IMR-90 (cell line): ENCODE results near the gene GOLGA6A. TPM values are rescaled to one million over a fixed set of nuclear protein-coding genes. Genes with fewer than 3 reads are reported as not detected.
A peak's percentile ranks its signal among the peaks of the same experiment; 100 is the strongest.

Experiments used
- ATAC-seq: fragments of 200-7000 bp; cut with Tn5 transposase; 2 replicates; pipeline ENCODE4 v1.9.1; 2020; ENCODE audit warnings: low read depth, mild to moderate bottlenecking, moderate library complexity
- BruUV-seq: library from RNA; stranded (reverse); fragments of 400-500 nt; replicated peaks from 2 replicates; lab custom pipeline; 2021; lab: Mats Ljungman, UMichigan
- CTCF ChIA-PET: fragments of 300-600 bp; formaldehyde crosslinking; extraction: SDS; loops from one replicate; lab custom pipeline; 2021; ENCODE audit warnings: antibody characterized with exemption; lab: Yijun Ruan, JAX
- POLR2A ChIA-PET: fragments of 300-600 bp; sonication (Branson Sonifier 250); formaldehyde crosslinking; loops from one replicate; lab custom pipeline; 2022; ENCODE audit warnings: antibody characterized with exemption; ENCODE audit not compliant: unreplicated experiment; lab: Charles Lee
- DNase-seq: peaks from one replicate; pipeline ENCODE4 v3.0.0; 2013
- H2AFZ ChIP-seq: replicated peaks from 2 replicates; pipeline ENCODE3; 2013; ENCODE audit warnings: low read length, mild to moderate bottlenecking; ENCODE audit not compliant: poor library complexity
- H2AK5ac ChIP-seq: 2 replicates; pipeline ENCODE4 v1.6.1; 2013; ENCODE audit warnings: low read depth, low read length, inconsistent platforms
- H2AK9ac ChIP-seq: replicated peaks from 2 replicates; pipeline ENCODE3; 2013; ENCODE audit warnings: mild to moderate bottlenecking, low read depth, low read length, moderate library complexity; ENCODE audit not compliant: poor library complexity
- H2BK120ac ChIP-seq: 2 replicates; pipeline ENCODE4 v1.6.1; 2013; ENCODE audit warnings: low read depth, low read length, inconsistent platforms
- H2BK15ac ChIP-seq: 3 replicates; pipeline ENCODE4 v1.6.1; 2013; ENCODE audit warnings: low read depth, low read length, inconsistent platforms
- H2BK20ac ChIP-seq: 2 replicates; pipeline ENCODE4 v1.6.1; 2013; ENCODE audit warnings: low read depth, mild to moderate bottlenecking, inconsistent platforms, low read length, moderate library complexity
- H2BK5ac ChIP-seq: 2 replicates; pipeline ENCODE4 v1.6.1; 2013; ENCODE audit warnings: mild to moderate bottlenecking, low read depth, low read length, inconsistent platforms; ENCODE audit not compliant: poor library complexity, severe bottlenecking
- H3K14ac ChIP-seq: replicated peaks from 2 replicates; pipeline ENCODE4 v1.6.1; 2013; ENCODE audit warnings: low read depth, low read length, inconsistent platforms
- H3K18ac ChIP-seq: 2 replicates; pipeline ENCODE4 v1.6.1; 2013; ENCODE audit warnings: low read depth, low read length, control low read depth
- H3K23ac ChIP-seq: 2 replicates; pipeline ENCODE4 v1.6.1; 2013; ENCODE audit warnings: low read depth, low read length, inconsistent platforms
- H3K27ac ChIP-seq: 2 replicates; pipeline ENCODE4 v1.5.1; 2013; ENCODE audit warnings: mild to moderate bottlenecking, control low read depth, low read length; ENCODE audit not compliant: insufficient read depth
- H3K27me3 ChIP-seq: 2 replicates; pipeline ENCODE4 v1.6.1; 2013; ENCODE audit warnings: low read length; ENCODE audit not compliant: control insufficient read depth, insufficient read depth
- H3K36me3 ChIP-seq: 2 replicates; pipeline ENCODE4 v1.6.1; 2013; ENCODE audit warnings: low read length, mixed read lengths; ENCODE audit not compliant: control insufficient read depth, insufficient read depth
- H3K4ac ChIP-seq: 2 replicates; pipeline ENCODE4 v1.6.1; 2013; ENCODE audit warnings: low read depth, low read length, inconsistent platforms
- H3K4me1 ChIP-seq: 2 replicates; pipeline ENCODE4 v1.6.1; 2013; ENCODE audit warnings: low read length, mixed read lengths; ENCODE audit not compliant: control insufficient read depth, insufficient read depth
- H3K4me2 ChIP-seq: 2 replicates; pipeline ENCODE4 v1.6.1; 2013; ENCODE audit warnings: low read depth, mild to moderate bottlenecking, control low read depth, low read length, moderate library complexity
- H3K4me3 ChIP-seq: 2 replicates; pipeline ENCODE4 v1.5.1; 2013; ENCODE audit warnings: low read depth, mild to moderate bottlenecking, control low read depth, low read length, moderate library complexity; ENCODE audit not compliant: insufficient read depth
- H3K56ac ChIP-seq: 2 replicates; pipeline ENCODE4 v1.6.1; 2013; ENCODE audit warnings: low read length, inconsistent platforms; ENCODE audit not compliant: insufficient read depth; ENCODE audit errors: extremely low read depth
- H3K79me1 ChIP-seq, 2 experiments: 2 replicates each; pipeline ENCODE4 v1.6.1; 2013; ENCODE audit warnings: low read length in 2 of 2, inconsistent platforms in 1 of 2, low read depth in 1 of 2
- H3K9ac ChIP-seq: 2 replicates; pipeline ENCODE4 v1.6.1; 2013; ENCODE audit warnings: low read depth, low read length, control low read depth
- H3K9me1 ChIP-seq: 2 replicates; pipeline ENCODE4 v1.6.1; 2013; ENCODE audit warnings: low read length, inconsistent platforms; ENCODE audit not compliant: insufficient read depth
- H3K9me3 ChIP-seq: 2 replicates; pipeline ENCODE4 v1.6.1; 2013; ENCODE audit warnings: low read length; ENCODE audit not compliant: control insufficient read depth, insufficient read depth
- H4K20me1 ChIP-seq: 2 replicates; pipeline ENCODE4 v1.6.1; 2013; ENCODE audit warnings: low read length, inconsistent platforms; ENCODE audit not compliant: insufficient read depth
- H4K5ac ChIP-seq: 2 replicates; pipeline ENCODE4 v1.6.1; 2013; ENCODE audit warnings: mild to moderate bottlenecking, low read depth, low read length, control low read depth
- H4K8ac ChIP-seq, 2 experiments: 2 replicates each; pipeline ENCODE4 v1.6.1; 2013; ENCODE audit warnings: low read depth in 2 of 2, low read length in 2 of 2, control low read depth in 1 of 2, inconsistent platforms in 1 of 2
- H4K91ac ChIP-seq: 2 replicates; pipeline ENCODE4 v1.6.1; 2013; ENCODE audit warnings: low read depth, low read length, inconsistent platforms; ENCODE audit not compliant: insufficient read depth
- BHLHE40 ChIP-seq: fragments of 150-350 bp; IDR thresholded peaks from 2 replicates; pipeline ENCODE4 v1.6.1; 2016; ENCODE audit warnings: mild to moderate bottlenecking, low read depth, low read length
- CEBPB ChIP-seq: IDR thresholded peaks from 2 replicates; pipeline ENCODE4 v1.6.1; 2012; ENCODE audit warnings: low read depth, low read length, improper control_type of control experiment
- FOS ChIP-seq: fragments of 150-350 bp; IDR thresholded peaks from 2 replicates; pipeline ENCODE4 v1.6.1; 2016; ENCODE audit warnings: low read depth, low read length
- MAZ ChIP-seq: IDR thresholded peaks from 2 replicates; pipeline ENCODE4 v1.6.1; 2012; ENCODE audit warnings: low read depth, mild to moderate bottlenecking, low read length, improper control_type of control experiment, moderate library complexity, borderline replicate concordance
- MXI1 ChIP-seq: IDR thresholded peaks from 2 replicates; pipeline ENCODE4 v1.6.1; 2012; ENCODE audit warnings: low read depth, mild to moderate bottlenecking, low read length, moderate library complexity, borderline replicate concordance
- RAD21 ChIP-seq: IDR thresholded peaks from 2 replicates; pipeline ENCODE4 v1.6.1; 2012; ENCODE audit warnings: low read length, improper control_type of control experiment
- RFX5 ChIP-seq: IDR thresholded peaks from 2 replicates; pipeline ENCODE4 v1.8.0; 2012; ENCODE audit warnings: low read depth, mild to moderate bottlenecking, low read length, moderate library complexity
- SMC3 ChIP-seq: fragments of 150-350 bp; IDR thresholded peaks from 2 replicates; pipeline ENCODE4 v1.6.1; 2016; ENCODE audit warnings: low read depth, mild to moderate bottlenecking, antibody characterized with exemption, low read length, moderate library complexity
- USF2 ChIP-seq: fragments of 150-350 bp; IDR thresholded peaks from 2 replicates; pipeline ENCODE4 v1.6.1; 2017; ENCODE audit warnings: mild to moderate bottlenecking, antibody characterized with exemption, low read length, low read depth
- WGBS, 2 experiments: methylation state at CpG; one replicate each; pipeline versions ENCODE4 v1.1.5 to v1.1.7; 2013; ENCODE audit warnings: missing lambda C conversion rate in 2 of 2; ENCODE audit not compliant: insufficient read length in 1 of 2; ENCODE audit errors: extremely low coverage in 2 of 2; 5-methylcytosine and 5-hydroxymethylcytosine counted together
- dilution Hi-C: fragments of 300-500 bp; cut with HindIII; formaldehyde crosslinking; loops from one replicate; pipeline ENCODE4 v1.14.3; 2018; ENCODE audit warnings: low sequenced_read_pairs; ENCODE audit not compliant: unreplicated experiment
- in situ Hi-C: fragments of 300-500 bp; cut with MboI; formaldehyde crosslinking; loops from 3 replicates; pipeline ENCODE4 v1.14.3; 2019; ENCODE audit warnings: low sequenced_read_pairs, inconsistent platforms, mixed read lengths
- intact Hi-C: fragments of 100-400 bp; cut with micrococcal nuclease; formaldehyde crosslinking; loops from 2 replicates; pipeline ENCODE4 v1.10.0; 2022
- polyA plus RNA-seq, 3 experiments: library from polyadenylated mRNA; depleted of rRNA; stranded (reverse); fragments of >200 nt; gene quantifications; 2 replicates each; pipeline ENCODE4 v1.2.3, GENCODE V29; 2012; ENCODE audit warnings: low replicate concordance in 1 of 3
- total RNA-seq: library from RNA; depleted of rRNA; stranded (reverse); fragments of >200 nt; gene quantifications from 2 replicates; pipeline ENCODE4 v1.2.3, GENCODE V29; 2012

The GOLGA6A gene
- total and polyA plus RNA-seq, 2 of the 4 experiments (the other 2 are of a cell fraction) = not detected

GRCh38 chr15:74035121-74036017, 47.0 kb downstream of the GOLGA6A start:
- ATAC-seq (no peak), DNase-seq (no peak)
- TSS peak; percentile 28 for BruUV-seq
- Histone ChIP-seq H3K4ac (no peak overlapping the region), H3K4me1 (peaks cover 23% of the 10 kb centered on the region), H4K20me1 (no peaks in the 10 kb centered on the region), H4K91ac (no peak overlapping the region), H2BK15ac (no peak overlapping the region), H2AK9ac (no peak overlapping the region), H4K8ac (no peak overlapping the region), H2AFZ (no peak overlapping the region), H3K4me2 (no peak overlapping the region), H2BK120ac (no peak overlapping the region), H3K27me3 (no peaks in the 10 kb centered on the region), H3K18ac (no peak overlapping the region), H3K4me3 (no peak overlapping the region), H3K9me1 (peaks cover 14% of the 10 kb centered on the region), H4K5ac (no peak overlapping the region), H3K14ac (no peak overlapping the region), H2BK20ac (no peak overlapping the region), H3K56ac (no peak overlapping the region), H2AK5ac (no peak overlapping the region), H3K9me3 (no peaks in the 10 kb centered on the region), H3K79me1 (peaks cover 8 to 13% of the 10 kb centered on the region in 2 experiments; a peak in 3 of 4 replicates), H3K27ac (no peak overlapping the region), H3K23ac (no peak overlapping the region), H2BK5ac (no peak overlapping the region), H3K36me3 (peaks cover 39% of the 10 kb centered on the region), H3K9ac (no peak overlapping the region)
- intact Hi-C loops = no loop called here
- POLR2A ChIA-PET = no interaction called here
- WGBS, 2 experiments = 97% methylated on average over 24 of the region's 28 CpGs; no CpG with 5 or more reads in 1 of the 2 experiments
- dilution Hi-C loops = no loop called here
- TF ChIP-seq USF2 (no peak), BHLHE40 (no peak), CEBPB (no peak), RFX5 (no peak), MXI1 (no peak), RAD21 (no peak), MAZ (no peak), FOS (no peak), SMC3 (no peak)
- in situ Hi-C loops = loop anchor here (5.0 kb wide), 1 partner anchor 43 kb away; the partner anchor contains the start of genes PML and STOML1
- CTCF ChIA-PET = interaction anchor here (1.2 kb wide), 2 partner anchors 8 to 30 kb away, joined by 4 read pairs; no protein-coding TSS in a partner anchor
